Panc1 (cell line): ENCODE measurements around the gene SPATA33.
"Not testable (repeated sequence)": the region's sequence is repeated elsewhere in the genome, so short reads cannot be mapped to it uniquely, and the experiment has no call there.

Source experiments
- SIN3A ChIP-seq: IDR thresholded peaks from 2 replicates; pipeline ENCODE4 v1.6.1; 2012; ENCODE audit warnings: low read depth, mild to moderate bottlenecking, low read length, moderate library complexity, borderline replicate concordance; ENCODE audit not compliant: insufficient read depth
- TF ChIP-seq, protein P1 (sequence below): fragments of 450-650 bp; IDR thresholded peaks from 2 replicates; pipeline ENCODE4 v1.5.1; 2017; ENCODE audit warnings: mild to moderate bottlenecking
- TF ChIP-seq, protein P2 (sequence below), 2 experiments: IDR thresholded peaks; 2 replicates each; pipeline ENCODE4 v1.6.1; 2011 to 2012; ENCODE audit warnings: low read depth in 2 of 2, control low read depth in 1 of 2, low read length in 1 of 2, mild to moderate bottlenecking in 1 of 2, moderate library complexity in 1 of 2; ENCODE audit not compliant: insufficient read depth in 1 of 2

- TF ChIP-seq, protein P1, sequence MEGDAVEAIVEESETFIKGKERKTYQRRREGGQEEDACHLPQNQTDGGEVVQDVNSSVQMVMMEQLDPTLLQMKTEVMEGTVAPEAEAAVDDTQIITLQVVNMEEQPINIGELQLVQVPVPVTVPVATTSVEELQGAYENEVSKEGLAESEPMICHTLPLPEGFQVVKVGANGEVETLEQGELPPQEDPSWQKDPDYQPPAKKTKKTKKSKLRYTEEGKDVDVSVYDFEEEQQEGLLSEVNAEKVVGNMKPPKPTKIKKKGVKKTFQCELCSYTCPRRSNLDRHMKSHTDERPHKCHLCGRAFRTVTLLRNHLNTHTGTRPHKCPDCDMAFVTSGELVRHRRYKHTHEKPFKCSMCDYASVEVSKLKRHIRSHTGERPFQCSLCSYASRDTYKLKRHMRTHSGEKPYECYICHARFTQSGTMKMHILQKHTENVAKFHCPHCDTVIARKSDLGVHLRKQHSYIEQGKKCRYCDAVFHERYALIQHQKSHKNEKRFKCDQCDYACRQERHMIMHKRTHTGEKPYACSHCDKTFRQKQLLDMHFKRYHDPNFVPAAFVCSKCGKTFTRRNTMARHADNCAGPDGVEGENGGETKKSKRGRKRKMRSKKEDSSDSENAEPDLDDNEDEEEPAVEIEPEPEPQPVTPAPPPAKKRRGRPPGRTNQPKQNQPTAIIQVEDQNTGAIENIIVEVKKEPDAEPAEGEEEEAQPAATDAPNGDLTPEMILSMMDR: not testable (repeated sequence)
- TF ChIP-seq, protein P2, sequence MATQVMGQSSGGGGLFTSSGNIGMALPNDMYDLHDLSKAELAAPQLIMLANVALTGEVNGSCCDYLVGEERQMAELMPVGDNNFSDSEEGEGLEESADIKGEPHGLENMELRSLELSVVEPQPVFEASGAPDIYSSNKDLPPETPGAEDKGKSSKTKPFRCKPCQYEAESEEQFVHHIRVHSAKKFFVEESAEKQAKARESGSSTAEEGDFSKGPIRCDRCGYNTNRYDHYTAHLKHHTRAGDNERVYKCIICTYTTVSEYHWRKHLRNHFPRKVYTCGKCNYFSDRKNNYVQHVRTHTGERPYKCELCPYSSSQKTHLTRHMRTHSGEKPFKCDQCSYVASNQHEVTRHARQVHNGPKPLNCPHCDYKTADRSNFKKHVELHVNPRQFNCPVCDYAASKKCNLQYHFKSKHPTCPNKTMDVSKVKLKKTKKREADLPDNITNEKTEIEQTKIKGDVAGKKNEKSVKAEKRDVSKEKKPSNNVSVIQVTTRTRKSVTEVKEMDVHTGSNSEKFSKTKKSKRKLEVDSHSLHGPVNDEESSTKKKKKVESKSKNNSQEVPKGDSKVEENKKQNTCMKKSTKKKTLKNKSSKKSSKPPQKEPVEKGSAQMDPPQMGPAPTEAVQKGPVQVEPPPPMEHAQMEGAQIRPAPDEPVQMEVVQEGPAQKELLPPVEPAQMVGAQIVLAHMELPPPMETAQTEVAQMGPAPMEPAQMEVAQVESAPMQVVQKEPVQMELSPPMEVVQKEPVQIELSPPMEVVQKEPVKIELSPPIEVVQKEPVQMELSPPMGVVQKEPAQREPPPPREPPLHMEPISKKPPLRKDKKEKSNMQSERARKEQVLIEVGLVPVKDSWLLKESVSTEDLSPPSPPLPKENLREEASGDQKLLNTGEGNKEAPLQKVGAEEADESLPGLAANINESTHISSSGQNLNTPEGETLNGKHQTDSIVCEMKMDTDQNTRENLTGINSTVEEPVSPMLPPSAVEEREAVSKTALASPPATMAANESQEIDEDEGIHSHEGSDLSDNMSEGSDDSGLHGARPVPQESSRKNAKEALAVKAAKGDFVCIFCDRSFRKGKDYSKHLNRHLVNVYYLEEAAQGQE (IDR thresholded peaks at IDR 0.05; ENCODE audit: insufficient read depth in 1 of 2, low read depth in 2 of 2, low read length in 1 of 2): not testable (repeated sequence)
- not testable (repeated sequence) for TF ChIP-seq SIN3A
Measured at GRCh38 chr16:89667000-89667399, 9.4 kb downstream of the SPATA33 start.
